GM19023 (cell line): ENCODE measurements around the gene S100PBP.

Experiments
- ATAC-seq: cut with Tn5 transposase; IDR thresholded peaks from one replicate; pipeline ENCODE4 v1.9.1; 2021; ENCODE audit warnings: mild to moderate bottlenecking, moderate library complexity; ENCODE audit not compliant: unreplicated experiment

Gene S100PBP

DNA sequence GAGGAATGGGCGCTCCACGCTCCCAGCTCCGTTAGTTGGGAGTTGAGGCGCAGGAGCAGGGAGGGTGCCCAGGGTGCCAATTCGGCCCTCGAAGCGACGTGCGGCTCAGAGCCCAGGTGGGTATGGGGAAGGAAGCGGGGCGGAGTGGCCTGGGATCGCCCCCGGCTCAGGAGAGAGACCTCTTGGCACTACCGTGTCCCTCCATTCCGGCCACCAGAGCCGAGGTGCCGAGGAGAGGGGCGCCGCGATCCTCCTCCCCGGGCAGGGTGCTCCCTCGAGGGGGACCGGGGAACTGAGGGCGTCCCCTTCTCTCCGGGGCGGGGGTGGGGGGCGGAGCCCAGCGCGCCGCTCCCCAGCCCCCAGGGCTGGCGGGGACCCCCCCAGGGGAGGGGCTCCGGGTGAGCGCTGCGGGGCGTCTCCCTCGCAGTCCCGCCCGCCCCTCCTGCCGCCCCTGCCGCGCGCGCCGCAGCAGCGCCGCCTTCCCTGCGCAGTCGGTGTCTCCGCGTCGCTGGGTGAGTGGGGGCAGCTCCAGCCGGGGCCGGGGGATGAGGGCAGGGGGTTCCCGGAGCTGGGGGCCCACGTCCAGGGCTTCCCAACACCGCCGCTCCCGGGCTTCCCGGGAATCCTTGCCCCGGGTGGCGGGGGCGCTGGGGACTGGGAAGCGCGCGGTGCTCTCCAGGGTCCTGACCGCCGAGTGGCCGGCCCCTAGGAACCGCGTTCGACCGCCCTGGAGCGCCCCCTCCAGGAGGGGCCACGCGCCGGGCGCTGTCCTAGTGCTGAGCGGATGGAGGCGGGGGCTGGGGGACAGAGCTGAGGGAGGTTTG lies 68.8 kb downstream of the S100PBP start, which contains the start of gene HPCA:
Gene HPCA, plus strand, starts transcription at position 488 of the 824 bp plus-strand sequence. CDS start 2,408 bp downstream, outside the sequence.
- ATAC-seq, result no peak

GRCh38 chr1:32886828-32887414 lies 69.5 kb downstream of the S100PBP start:
- ATAC-seq, result no peak

DNA sequence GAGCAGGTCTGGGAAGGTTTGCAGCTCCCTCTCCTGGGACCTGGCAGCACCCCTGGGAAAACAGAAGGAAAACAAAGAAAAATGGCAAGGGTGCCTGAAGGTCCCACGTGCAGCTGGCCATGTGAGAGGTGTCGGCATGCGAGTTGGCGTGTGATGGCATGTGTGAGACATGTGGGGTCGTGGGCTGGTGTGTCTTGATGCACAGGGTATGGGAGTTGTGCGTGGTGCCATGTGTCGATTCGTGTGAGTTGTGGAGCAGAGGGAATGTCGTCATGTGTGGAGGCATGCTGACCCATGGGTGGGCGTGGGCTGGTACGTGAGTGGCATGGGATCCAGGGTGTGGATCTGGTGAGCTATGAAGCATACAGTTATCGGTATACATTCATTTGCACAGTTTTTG lies 70.2 kb downstream of the S100PBP start:
- ATAC-seq, result no peak

- no peak for ATAC-seq
Measured at GRCh38 chr1:32888134-32888533, 70.7 kb downstream of the S100PBP start.

DNA sequence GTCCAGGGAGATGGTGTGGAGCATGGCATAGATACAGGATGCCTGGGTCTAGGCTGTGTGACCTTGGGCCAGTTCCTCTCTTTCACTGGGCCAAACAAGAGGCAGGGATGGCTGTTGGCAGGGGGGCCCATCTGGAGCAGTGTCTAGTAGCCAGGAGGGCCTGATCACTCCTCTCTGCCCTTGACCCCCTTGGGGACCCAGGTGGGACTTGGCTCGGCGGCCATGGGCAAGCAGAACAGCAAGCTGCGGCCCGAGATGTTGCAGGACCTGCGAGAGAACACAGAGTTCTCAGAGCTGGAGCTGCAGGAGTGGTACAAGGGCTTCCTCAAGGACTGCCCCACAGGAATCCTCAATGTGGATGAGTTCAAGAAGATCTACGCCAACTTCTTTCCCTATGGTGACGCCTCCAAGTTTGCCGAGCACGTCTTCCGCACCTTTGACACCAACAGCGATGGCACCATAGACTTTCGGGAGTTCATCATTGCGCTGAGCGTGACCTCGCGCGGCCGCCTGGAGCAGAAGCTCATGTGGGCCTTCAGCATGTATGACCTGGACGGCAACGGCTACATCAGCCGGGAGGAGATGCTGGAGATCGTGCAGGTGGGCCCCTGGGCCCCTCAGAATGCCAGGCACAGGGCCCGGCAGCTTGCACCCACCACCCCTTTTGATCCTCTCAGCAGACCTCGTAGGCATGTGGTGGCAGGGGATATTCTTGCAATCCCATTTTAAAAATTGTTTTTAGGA lies 71.4 kb downstream of the S100PBP start:
- ATAC-seq, result no peak

DNA sequence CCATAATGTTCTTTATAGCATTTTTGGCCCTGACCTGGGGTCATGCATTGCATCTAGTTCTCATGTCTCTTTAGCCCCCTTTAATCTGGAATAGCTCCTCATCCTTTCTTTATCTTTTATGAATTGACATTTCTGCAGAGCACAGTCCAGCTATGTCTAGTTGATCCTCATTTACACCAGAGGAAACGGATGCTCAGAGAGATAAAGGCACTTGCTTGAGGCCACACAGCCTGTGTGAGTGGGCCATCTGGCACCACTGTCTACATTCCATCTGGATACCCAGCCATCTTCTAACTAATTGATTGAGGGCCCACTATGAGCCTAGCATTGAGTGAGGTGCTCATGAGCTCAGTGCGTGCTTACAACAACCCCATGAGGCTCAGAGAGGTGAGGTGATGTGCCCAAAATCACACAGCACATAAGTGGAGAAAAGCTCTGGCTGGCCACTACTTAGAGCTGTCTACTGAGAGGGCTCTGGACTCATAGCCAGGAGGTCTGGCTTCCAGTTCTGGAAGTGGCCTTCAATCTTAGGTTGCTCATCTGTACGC lies 72.4 kb downstream of the S100PBP start:
- ATAC-seq, result no peak

- ATAC-seq, result no peak
Measured at GRCh38 chr1:32890516-32891240, 73.2 kb downstream of the S100PBP start.

GRCh38 chr1:32891241-32891570 lies 73.8 kb downstream of the S100PBP start:
- ATAC-seq, result no peak

GRCh38 chr1:32891630-32892029 lies 74.2 kb downstream of the S100PBP start:
- ATAC-seq, result no peak

DNA sequence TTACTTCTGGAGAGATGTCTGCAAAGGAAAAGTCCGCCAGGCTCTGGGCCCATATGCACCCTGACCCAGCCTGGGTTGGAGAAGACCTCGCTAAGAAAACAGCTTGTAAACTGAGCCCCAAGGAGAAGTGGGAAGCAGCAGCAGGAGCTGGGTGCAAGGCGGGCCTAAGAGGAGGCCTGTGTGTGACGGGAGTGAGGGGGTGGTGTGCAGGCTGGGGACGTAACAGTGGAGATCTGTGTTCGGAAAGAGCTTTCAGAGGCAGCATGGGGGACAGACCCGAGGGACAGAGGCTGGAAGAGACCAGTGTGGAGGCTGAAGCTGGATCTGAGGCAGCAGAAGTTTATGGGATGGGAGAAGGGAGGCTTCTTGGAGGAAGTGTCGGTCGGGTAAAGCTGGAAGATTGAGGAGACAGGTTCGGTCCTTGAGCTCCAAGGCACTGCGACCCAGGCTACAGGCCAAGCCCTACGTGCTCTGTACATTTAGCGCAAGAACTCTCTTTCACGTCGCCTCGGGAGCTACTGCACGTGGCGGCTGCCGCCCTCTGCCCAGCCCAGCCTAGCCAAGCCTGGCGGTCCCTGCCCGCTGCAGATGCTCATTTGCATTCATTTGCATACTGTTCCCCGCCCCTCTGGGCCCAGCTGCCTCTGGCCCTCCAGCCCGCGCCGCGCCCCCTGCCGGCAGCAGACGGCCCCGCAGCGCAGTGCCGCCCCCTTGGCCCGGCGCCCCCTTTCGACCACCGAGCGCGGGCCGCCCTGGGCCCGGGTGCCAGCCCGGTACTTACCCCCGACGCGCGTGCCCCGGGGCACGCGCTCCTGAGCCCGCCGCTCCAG lies 75.1 kb downstream of the S100PBP start:
- ATAC-seq, result no peak

DNA sequence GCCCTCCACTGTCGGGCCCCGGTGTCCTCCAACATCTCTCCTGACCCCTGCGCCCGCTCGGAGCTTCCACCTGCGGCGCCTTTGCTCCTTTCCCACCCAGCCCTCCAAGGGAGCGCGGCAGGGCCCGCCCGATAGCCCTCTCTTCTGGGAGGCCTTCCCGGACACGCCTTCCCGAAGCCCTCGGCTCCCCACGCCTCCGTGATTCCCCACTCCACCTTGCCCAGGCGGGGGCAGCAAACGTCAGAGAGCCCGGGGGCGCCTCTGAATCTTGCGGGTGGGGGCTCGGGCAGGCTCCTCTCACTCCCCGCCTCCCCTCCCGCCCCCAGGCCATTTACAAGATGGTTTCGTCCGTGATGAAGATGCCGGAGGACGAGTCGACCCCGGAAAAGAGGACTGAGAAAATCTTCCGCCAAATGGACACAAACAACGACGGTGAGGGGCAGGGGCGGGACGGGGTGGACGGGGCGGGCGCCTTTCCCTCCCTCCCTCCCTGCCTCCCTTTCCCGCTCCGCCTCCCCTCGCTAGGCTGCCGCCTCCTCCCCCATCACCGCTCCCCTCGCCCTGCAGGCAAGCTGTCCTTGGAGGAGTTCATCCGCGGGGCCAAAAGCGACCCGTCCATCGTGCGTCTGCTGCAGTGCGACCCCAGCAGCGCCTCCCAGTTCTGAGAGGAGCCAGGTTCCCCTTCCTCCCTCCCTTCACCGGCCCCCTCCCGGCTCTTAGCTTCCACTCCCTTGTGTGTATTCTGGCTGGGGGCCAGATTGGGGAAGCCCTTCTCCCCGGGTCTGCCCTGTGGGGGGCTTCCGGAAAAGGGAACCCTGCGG lies 76.0 kb downstream of the S100PBP start:
- ATAC-seq, result no peak

DNA sequence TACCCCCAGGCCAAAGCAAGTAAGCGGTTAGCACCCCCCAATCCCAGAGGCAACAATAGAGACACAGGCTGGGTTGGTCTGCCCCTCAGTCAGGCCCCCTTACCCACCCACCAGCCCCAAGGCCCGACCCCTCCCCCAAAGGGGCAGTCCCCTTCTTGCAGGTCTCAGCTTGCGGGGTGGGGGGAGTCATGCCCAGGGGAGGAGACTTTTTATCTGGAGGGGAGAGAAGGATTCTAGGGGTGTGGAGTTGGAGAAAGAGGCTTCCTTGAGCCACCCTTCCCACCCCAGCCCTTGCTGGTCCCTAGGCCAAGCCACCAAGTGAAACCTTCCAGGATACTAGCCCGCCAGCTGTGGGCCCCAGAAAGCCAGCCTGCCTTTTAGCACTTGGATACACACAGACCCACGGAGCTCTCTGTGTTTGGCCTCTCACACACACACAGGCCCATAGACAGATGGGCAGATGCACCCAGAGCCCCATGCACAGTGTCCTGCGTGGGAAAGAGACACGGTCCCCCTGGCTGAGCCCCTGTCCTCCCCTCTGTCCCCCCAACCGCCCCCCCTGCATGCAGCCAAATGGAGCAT lies 76.7 kb downstream of the S100PBP start:
- no peak for ATAC-seq

DNA sequence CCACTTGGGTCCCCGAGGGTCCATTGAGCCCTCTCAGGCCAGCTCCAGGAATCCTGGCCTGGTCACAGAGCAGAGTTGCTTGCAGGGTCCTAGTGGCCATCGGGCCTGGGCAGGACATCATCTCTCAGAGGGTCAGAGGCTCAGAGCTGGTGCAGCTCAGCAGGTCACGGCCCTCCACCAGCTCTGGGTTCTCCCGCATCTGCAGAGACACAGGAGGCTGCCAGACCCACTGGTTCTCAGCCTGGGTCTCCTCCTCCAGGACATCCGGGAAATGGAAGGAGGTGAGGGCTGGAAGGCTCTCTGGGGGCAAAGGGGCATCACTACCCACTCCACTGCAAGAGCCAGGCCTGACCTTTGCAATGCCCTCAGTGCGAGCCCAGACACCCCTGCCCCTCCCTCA lies 77.2 kb downstream of the S100PBP start:
- no peak for ATAC-seq

DNA sequence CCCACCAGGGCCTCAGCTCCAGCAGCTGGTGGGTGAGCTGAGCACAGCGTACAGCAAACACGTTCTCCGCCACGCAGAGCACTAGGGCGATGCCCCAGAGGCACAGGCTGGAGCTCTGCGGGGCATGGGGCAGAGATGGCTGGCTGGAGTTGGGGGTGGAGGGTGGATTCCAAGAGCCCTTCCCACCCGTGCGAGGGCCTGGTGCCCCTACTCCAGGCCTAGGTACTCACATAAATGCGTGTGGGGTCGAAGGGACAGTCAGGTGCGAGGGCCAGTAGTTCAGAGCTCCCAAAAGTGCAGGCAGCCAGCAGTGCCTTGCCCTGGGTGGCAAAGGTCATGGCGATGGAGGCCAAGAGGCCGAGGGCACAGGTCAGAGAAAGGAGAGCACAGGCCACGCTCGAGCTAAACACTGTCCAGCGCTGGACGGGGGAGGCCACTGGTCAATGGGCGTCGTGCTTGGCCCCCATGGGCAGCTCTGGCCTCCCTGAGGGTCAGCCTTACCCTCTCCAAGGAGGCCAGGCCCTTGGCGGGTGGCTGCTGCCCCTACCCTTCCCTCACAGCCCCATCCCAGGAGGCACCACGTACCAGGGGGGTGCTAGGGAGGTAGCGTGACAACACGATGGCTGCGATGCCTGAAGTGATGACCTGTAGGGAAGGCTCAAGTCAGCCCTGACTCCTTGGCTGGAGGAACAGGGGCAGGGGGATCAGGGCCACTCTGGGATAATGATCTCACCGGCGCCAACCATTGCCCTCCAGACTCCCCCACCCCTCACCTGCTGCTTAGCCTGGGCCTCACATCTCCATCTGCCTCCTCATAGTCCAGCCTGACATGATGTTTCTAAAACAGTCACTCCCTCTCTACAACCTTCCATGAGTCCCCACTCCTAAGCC lies 78.1 kb downstream of the S100PBP start:
- ATAC-seq, result no peak

- ATAC-seq, result no peak
Measured at GRCh38 chr1:32896451-32896850, 79.0 kb downstream of the S100PBP start.

- ATAC-seq, result no peak
Measured at GRCh38 chr1:32897082-32898049, 79.9 kb downstream of the S100PBP start.

DNA sequence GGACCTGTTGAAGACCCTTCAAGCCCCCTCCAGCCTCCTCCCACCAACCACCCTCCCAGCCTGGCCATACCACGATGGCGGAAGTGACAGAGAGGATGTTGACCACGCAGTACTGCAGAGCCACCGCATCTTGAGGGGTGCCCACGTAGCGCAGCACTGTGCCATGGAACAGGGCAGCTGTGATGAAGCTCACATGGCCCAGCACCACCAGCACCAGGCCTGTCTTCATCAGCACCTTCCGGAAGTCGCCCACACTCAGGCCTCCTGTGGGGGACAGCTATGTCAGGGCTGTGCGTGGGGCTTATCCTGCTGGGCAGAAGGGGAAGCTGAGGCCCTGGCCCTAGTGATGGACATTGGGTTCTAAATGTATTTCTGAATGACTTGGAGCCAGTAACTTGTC lies 80.6 kb downstream of the S100PBP start:
- no peak for ATAC-seq
